Heart left ventricle (tissue), 13 donors: Measurements from ENCODE around the gene SERPINA6.

Experiments
- POLR2A ChIP-seq, 2 donors: fragments of 450-650 bp; IDR thresholded peaks; one replicate each; pipeline ENCODE4 v1.6.1; 2017; ENCODE audit warnings: antibody characterized with exemption in 2 of 2, mild to moderate bottlenecking in 2 of 2, moderate library complexity in 2 of 2
- TF ChIP-seq, protein P1 (sequence below), 12 donors: fragments of 200-600 bp; sonication (generic) in 4 of 12; IDR thresholded peaks; one replicate each; pipeline versions ENCODE4 v1.5.0 to v1.8.0; 2018 to 2022; ENCODE audit warnings: antibody characterized with exemption in 12 of 12, mild to moderate bottlenecking in 5 of 12
- donor health status: ischemic (EF 13 %, LVEDD 7.1; RV severe dilation, severe dysfunction).
- donor health status: DM: no; HTN: yes; CAD: no.
- donor health status: DM: no; HTN: no; CAD: no.
- donor health status: ischemic (EF 25% LVEDD 6.9; RV normal size, moderate dysfunction).
- donor health status: ischemic (EF 25% LVEDD 5.7; RV mildly dilated, moderate dysfunction).
- donor health status: ischemic (EF 35%, LVEDD 5.7; RV mildly dilated, moderate dysfunction).
- donor health status: nonischemic (EF 11% LVEDD 7.7; RV severe dilation, severe dysfunction).
- donor health status: DM: yes; HTN: yes; CAD: no.
- donor health status: PGD.
- donor health status: ischemic (EF 29% LVEDD 5.4; RV normal size, mild dysfunction).
- donor health status: nonischemic (EF 23%, LVEDD 6.1; RV moderate dilation, normal function).

DNA sequence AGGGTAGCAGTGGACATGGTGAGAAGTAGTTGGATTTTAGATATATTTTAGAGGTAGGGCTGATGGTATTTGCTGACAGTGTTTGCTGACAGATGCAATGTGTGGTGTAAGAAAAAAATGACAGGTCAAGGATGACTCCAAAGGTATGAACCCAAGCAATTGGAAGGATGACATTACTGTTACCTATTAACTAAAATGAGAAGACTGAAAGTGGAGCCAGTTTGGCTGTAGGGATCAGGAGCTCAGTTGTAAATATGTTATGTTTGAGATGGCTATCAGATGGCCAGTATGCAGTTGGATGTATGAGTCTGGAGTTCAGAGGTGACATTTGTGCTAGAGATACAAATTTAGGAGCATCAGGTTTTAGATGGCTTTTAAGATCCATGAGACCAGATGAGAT is 17.4 kb upstream of the SERPINA6 start:
- TF ChIP-seq, protein P1, sequence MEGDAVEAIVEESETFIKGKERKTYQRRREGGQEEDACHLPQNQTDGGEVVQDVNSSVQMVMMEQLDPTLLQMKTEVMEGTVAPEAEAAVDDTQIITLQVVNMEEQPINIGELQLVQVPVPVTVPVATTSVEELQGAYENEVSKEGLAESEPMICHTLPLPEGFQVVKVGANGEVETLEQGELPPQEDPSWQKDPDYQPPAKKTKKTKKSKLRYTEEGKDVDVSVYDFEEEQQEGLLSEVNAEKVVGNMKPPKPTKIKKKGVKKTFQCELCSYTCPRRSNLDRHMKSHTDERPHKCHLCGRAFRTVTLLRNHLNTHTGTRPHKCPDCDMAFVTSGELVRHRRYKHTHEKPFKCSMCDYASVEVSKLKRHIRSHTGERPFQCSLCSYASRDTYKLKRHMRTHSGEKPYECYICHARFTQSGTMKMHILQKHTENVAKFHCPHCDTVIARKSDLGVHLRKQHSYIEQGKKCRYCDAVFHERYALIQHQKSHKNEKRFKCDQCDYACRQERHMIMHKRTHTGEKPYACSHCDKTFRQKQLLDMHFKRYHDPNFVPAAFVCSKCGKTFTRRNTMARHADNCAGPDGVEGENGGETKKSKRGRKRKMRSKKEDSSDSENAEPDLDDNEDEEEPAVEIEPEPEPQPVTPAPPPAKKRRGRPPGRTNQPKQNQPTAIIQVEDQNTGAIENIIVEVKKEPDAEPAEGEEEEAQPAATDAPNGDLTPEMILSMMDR (IDR thresholded peaks at IDR 0.05), result no peak
- no peak for TF ChIP-seq POLR2A (IDR thresholded peaks at IDR 0.05)
